Smooth muscle cell (in vitro differentiated cells): ENCODE data around the gene STARD13. TPM values are rescaled to one million over a fixed set of nuclear protein-coding genes. Genes with fewer than 3 reads are reported as not detected.
A peak's percentile ranks its signal among the peaks of the same experiment; 100 is the strongest.

ENCODE experiments used
- DNase-seq: peaks from one replicate; lab custom pipeline; 2025; ENCODE audit not compliant: unreplicated experiment; lab: John Stamatoyannopoulos, UW
- H2AFZ ChIP-seq: fragments of 200-600 bp; sonication (generic); 2 replicates; pipeline ENCODE4 v1.6.0; 2016; ENCODE audit warnings: antibody characterized with exemption, low read depth, mild to moderate bottlenecking
- H3F3A ChIP-seq: fragments of 200-600 bp; sonication (generic); 2 replicates; pipeline ENCODE4 v1.6.0; 2017; ENCODE audit warnings: antibody characterized with exemption, low read depth
- H3K27ac ChIP-seq: fragments of 200-600 bp; sonication (generic); 2 replicates; pipeline ENCODE4 v1.5.1; 2016; ENCODE audit warnings: low read depth, mild to moderate bottlenecking
- H3K27me3 ChIP-seq: fragments of 200-600 bp; sonication (generic); 2 replicates; pipeline ENCODE4 v1.6.1; 2016; ENCODE audit warnings: low read depth, mild to moderate bottlenecking
- H3K36me3 ChIP-seq: fragments of 200-600 bp; sonication (generic); 2 replicates; pipeline ENCODE4 v1.5.1; 2016; ENCODE audit warnings: low read depth
- H3K4me1 ChIP-seq: fragments of 200-600 bp; sonication (generic); 2 replicates; pipeline ENCODE4 v1.5.1; 2016; ENCODE audit warnings: low read depth
- H3K4me2 ChIP-seq: fragments of 200-600 bp; sonication (generic); 2 replicates; pipeline ENCODE4 v1.6.0; 2016; ENCODE audit warnings: mild to moderate bottlenecking
- H3K4me3 ChIP-seq: fragments of 200-600 bp; sonication (generic); 2 replicates; pipeline ENCODE4 v1.5.1; 2016; ENCODE audit warnings: mild to moderate bottlenecking
- H3K79me2 ChIP-seq: fragments of 200-600 bp; sonication (generic); 2 replicates; pipeline ENCODE4 v1.6.0; 2016; ENCODE audit warnings: low read depth, mild to moderate bottlenecking
- H3K9ac ChIP-seq: fragments of 200-600 bp; sonication (generic); 2 replicates; pipeline ENCODE4 v1.6.0; 2016; ENCODE audit warnings: low read depth
- H3K9me3 ChIP-seq: fragments of 200-600 bp; sonication (generic); replicated peaks from 2 replicates; pipeline ENCODE4 v1.5.1; 2016; ENCODE audit warnings: low read depth
- H4K20me1 ChIP-seq: fragments of 200-600 bp; sonication (generic); 2 replicates; pipeline ENCODE4 v1.6.0; 2016; ENCODE audit warnings: low read depth
- CTCF ChIP-seq: fragments of 200-600 bp; sonication (generic); IDR thresholded peaks from 2 replicates; pipeline ENCODE4 v1.5.1; 2017; ENCODE audit warnings: borderline replicate concordance, mild to moderate bottlenecking, antibody characterized with exemption; ENCODE audit not compliant: insufficient read depth, poor library complexity, severe bottlenecking
- WGBS: methylation state at CpG from one replicate; pipeline ENCODE4 v1.1.7; 2016; ENCODE audit warnings: low lambda C conversion rate; 5-methylcytosine and 5-hydroxymethylcytosine counted together
- polyA plus RNA-seq: library from polyadenylated mRNA; unstranded; fragments of >200 nt; fragmentation: Nextera tagmentation; extraction: Ambion mirVana; gene quantifications from 2 replicates; pipeline ENCODE4 v1.2.1, GENCODE V29; 2016
- total RNA-seq: library from RNA; depleted of rRNA; stranded (reverse); fragments of >200 nt; gene quantifications from 2 replicates; pipeline ENCODE4 v1.2.3, GENCODE V29; 2014

Gene STARD13
- total and polyA plus RNA-seq, 2 experiments from 2014 or later: 12.4 to 18.8 TPM

- no peak for TF ChIP-seq CTCF
- Histone ChIP-seq H3K9me3 (no peaks in the 10 kb centered on the region), H3F3A (no peaks in the 10 kb centered on the region), H3K27me3 (no peaks in the 10 kb centered on the region), H3K9ac (no peak overlapping the region), H3K36me3 (no peaks in the 10 kb centered on the region), H4K20me1 (no peaks in the 10 kb centered on the region), H2AFZ (no peak overlapping the region), H3K79me2 (no peaks in the 10 kb centered on the region), H3K4me2 (peak overlapping the region; percentile 15), H3K4me3 (no peak overlapping the region), H3K27ac (no peak overlapping the region), H3K4me1 (no peaks in the 10 kb centered on the region)
- no peak for DNase-seq
- WGBS: 91% methylated on average over 7 of the region's 7 CpGs
Measured at GRCh38 chr13:33053397-33054066, 232.0 kb downstream of the STARD13 start.
